RWPE1 (cell line): ENCODE results near the gene PLGRKT.
"Not testable (repeated sequence)": the region's sequence is repeated elsewhere in the genome, so short reads cannot be mapped to it uniquely, and the experiment has no call there.

Source experiments
- CTCF ChIA-PET: fragments of 350-600 bp; sonication (Branson Sonifier 250); formaldehyde crosslinking; extraction: SDS; loops from one replicate; lab custom pipeline; 2021; lab: Yijun Ruan, JAX
- POLR2A ChIA-PET: fragments of 400-600 bp; formaldehyde crosslinking; extraction: SDS; loops from one replicate; lab custom pipeline; 2020; ENCODE audit warnings: antibody characterized with exemption; ENCODE audit not compliant: low non-redundant PET; lab: Yijun Ruan, JAX
- DNase-seq: peaks from one replicate; pipeline ENCODE4 v3.0.0; 2012; ENCODE audit warnings: low spot score
- H3K27ac ChIP-seq: fragments of 450-650 bp; 2 replicates; pipeline ENCODE4 v1.5.1; 2017
- TF ChIP-seq, protein P1 (sequence below): fragments of 450-650 bp; conservative IDR thresholded peaks from 2 replicates; pipeline ENCODE4 v1.5.1; 2017; ENCODE audit warnings: low read depth, mild to moderate bottlenecking

PLGRKT gene

DNA sequence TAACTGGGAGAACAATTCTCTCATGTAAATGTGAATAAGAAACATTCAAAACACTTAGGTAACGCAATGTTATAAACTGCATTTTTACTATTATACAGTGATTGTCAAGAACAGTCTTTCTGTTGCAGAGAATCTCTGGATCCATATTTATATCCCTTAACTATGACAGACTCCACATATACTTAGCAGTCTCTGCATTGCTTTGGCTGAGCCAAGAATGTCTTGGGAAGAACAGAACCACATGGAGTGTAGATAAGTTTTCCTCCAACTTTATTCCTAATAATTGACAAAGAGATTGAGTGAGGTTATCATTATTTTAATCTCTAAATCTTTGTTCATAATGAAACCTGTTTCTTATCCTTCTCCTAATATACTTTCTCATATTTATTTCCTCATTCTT lies 82.5 kb downstream of the PLGRKT start:
- POLR2A ChIA-PET = no interaction called here
- no peak overlapping the region for H3K27ac ChIP-seq
- CTCF ChIA-PET = no interaction called here
- TF ChIP-seq, protein P1, sequence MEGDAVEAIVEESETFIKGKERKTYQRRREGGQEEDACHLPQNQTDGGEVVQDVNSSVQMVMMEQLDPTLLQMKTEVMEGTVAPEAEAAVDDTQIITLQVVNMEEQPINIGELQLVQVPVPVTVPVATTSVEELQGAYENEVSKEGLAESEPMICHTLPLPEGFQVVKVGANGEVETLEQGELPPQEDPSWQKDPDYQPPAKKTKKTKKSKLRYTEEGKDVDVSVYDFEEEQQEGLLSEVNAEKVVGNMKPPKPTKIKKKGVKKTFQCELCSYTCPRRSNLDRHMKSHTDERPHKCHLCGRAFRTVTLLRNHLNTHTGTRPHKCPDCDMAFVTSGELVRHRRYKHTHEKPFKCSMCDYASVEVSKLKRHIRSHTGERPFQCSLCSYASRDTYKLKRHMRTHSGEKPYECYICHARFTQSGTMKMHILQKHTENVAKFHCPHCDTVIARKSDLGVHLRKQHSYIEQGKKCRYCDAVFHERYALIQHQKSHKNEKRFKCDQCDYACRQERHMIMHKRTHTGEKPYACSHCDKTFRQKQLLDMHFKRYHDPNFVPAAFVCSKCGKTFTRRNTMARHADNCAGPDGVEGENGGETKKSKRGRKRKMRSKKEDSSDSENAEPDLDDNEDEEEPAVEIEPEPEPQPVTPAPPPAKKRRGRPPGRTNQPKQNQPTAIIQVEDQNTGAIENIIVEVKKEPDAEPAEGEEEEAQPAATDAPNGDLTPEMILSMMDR = no peak
- DNase-seq = no peak

DNA sequence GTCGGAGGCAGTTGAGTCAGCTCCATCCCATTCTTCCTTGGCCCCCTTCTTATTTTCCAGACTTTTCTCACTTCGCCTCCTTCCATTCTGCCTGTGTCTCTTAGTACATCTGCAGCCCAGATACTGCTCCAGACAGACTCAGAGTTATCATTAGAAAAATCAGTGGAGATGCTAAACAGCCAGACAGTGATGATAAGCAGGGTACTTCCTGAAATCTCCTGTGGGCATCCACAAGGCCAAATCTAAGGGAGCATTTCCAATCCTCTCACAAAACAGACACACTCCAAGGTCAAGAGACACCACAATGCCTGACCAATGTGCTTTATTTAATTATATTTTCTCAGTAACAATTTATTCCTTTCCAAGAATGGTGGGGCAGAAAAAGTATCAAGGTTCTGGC lies 83.5 kb downstream of the PLGRKT start:
- TF ChIP-seq, protein P1 = no peak
- H3K27ac ChIP-seq = no peak overlapping the region
- ChIA-PET CTCF (no interaction called here), POLR2A (no interaction called here)
- no peak for DNase-seq

DNA sequence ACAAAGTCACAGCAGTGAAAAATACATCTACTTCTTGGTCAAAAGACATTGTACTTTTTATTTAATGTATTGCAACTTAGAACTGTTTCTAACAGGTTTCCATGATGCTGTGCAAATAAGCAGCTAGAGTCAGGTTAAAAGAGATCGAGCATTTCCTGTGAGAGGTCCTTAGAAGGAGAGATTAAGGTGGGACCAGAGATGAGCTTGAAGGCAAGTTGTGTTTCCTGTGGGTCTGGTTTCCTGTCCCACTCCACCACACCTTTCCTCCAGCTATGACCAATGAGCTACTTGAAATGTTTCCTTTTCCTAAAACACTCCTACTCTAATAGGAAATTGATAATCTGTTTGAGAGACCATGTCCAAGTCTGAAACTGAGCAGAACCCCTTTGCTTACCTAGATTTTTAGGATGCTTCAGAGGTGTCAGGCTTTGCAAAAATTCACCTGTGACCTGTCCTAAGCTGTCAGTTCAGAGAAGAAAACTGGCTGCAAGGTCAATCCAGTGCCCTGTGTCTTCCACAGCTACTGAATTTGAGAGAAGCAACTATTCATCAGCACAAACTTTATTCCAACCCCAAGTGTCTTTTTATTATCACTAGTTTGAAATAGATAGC lies 85.0 kb downstream of the PLGRKT start:
- ChIA-PET CTCF (no interaction called here), POLR2A (no interaction called here)
- no peak overlapping the region for H3K27ac ChIP-seq
- TF ChIP-seq, protein P1 = no peak
- DNase-seq = no peak

DNA sequence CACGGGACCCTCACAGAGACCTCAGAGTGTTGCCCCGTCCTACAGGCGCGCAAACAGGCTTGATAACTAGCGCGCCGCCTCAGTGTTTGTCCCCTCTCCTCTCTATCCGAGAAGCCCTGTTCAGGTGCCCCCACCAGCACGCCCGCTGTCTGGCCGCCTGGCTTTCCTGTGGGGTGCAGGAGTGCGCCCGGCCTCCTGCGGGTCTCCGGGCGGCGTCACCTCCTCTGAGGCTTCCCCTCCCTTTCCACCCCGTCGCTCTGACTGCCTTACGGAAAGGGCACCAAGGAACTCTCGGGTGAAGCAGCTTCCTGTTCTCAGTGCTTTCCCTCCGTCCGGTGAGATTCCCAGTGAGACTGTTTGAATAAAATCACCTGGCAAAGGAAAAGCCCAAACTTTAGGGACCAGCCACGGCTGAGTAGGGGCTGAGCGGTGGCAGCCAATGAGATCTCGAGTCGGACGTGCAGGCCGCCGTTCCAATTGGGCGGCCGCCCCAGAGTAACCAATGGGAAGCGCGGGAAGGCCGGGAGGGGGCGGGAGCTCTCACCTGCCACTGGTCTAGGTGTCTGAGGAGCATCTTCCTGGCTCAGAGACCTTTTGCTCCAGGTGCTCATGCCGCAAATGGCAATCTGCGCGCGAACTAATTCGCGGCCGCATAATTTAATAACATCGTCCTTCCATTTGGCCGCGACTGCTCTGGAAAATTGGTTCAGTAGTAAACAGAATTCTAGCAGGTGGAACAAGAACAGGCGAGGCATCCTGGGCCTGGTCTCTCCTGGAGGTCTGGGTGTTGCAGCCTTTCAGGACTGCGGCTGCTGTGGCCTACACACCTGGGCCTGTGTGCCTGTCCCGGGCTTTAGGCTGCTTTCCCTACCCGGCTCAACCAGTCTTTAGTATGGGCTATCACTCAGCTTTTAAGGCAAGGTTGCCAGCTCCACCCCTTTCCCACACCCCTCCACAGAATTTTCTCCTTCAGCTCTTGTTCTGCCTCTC lies 98.4 kb downstream of the PLGRKT start, which contains the start of gene RLN1:
TSS of gene RLN1 (minus strand) at position 885 of the 990 bp plus-strand sequence. CDS start at position 755, 130 bp downstream.
- CTCF ChIA-PET, DNase-seq, H3K27ac ChIP-seq, POLR2A ChIA-PET: not testable (repeated sequence)

DNA sequence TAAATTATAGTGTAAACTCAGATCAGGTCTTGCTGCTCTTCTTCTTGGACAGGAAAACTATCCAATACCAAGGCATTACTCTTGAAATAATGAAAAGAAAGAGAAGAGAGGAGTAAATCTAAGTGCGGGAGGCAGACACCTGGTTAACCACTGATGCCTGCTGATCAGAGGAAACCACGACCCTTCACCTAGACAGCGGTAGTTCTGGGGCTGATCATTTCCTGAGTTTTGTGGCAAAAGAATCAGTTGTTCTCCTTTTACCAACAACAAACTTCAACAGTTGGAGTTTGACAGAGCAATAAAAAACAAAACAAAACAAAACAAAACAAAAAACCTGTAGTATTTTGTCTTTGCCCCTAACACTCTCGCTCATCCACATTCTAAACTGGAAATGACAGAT lies 101.0 kb downstream of the PLGRKT start:
- DNase-seq = no peak
- TF ChIP-seq, protein P1 = no peak
- no peak overlapping the region for H3K27ac ChIP-seq
- ChIA-PET POLR2A (no interaction called here), CTCF (no interaction called here)

DNA sequence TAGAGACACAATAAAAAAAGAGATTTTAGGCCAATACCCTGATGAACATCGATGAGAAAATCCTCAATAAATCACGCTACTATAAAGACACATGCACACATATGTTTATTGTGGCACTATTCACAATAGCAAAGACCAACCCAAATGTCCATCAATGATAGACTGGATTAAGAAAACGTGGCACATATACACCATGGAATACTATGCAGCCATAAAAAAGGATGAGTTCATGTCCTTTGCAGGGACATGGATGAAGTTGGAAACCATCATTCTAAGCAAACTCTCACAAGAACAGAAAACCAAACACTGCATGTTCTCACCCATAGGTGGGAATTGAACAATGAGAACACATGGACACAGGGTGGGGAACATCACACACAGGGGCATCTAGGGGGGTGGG lies 106.4 kb downstream of the PLGRKT start:
- POLR2A ChIA-PET, CTCF ChIA-PET, DNase-seq, H3K27ac ChIP-seq: not testable (repeated sequence)

DNA sequence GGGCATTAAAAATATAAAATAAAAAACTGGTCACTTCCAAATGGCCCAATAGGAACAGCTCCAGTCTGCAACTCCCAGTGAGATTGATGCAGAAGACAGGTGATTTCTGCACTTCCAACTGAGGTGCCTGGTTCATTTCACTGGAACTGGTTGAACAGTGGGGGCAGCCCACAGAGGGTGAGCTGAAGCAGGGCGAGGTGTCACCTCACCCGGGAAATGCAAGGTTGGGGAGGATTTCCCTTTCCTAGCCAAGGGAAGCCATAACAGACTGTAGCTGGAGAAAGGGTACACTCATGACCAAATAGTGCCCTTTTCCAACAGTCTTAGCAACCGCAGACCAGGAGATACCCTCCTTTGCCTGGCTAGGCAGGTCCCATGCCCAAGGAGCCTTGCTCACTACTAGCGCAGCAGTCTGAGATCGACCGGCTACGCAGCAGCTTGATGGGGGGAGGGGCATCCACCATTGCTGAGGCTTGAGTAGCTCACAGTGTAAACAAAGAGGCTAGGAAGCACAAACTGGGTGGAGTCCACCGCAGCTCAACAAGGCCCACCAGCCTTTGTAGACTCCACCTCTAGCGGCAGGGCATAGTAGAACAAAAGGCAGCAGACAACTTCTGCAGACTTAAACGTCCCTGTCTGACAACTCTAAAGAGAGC lies 110.7 kb downstream of the PLGRKT start:
- ChIA-PET CTCF (interaction anchor here (0.7 kb wide), 1 partner anchor 9 kb away, joined by 5 read pairs; no protein-coding TSS in a partner anchor), POLR2A (no interaction called here)
- no peak overlapping the region for H3K27ac ChIP-seq
- TF ChIP-seq, protein P1 = no peak
- DNase-seq = no peak
